Astrocyte (in vitro differentiated cells and primary cell): ENCODE results near the gene KANSL1L. TPM values are rescaled to one million over a fixed set of nuclear protein-coding genes. Genes with fewer than 3 reads are reported as not detected.

Source experiments
- DNase-seq: peaks from one replicate; pipeline ENCODE4 v3.0.0-alpha.2; 2010; ENCODE audit warnings: low read depth
- FAIRE-seq: peaks from 2 replicates; lab custom pipeline; 2011; peaks lifted over from hg19 to GRCh38; lab: Jason Lieb, UNC
- H2AFZ ChIP-seq: 2 replicates; pipeline ENCODE4 v1.6.0; 2012; ENCODE audit warnings: low read depth, low read length, inconsistent platforms
- H3K27ac ChIP-seq: 2 replicates; pipeline ENCODE4 v1.5.1; 2011; ENCODE audit warnings: low read depth, low read length, inconsistent platforms
- H3K27me3 ChIP-seq: 2 replicates; pipeline ENCODE4 v1.6.0; 2011; ENCODE audit warnings: low read length, inconsistent platforms; ENCODE audit not compliant: insufficient read depth
- H3K36me3 ChIP-seq: 2 replicates; pipeline ENCODE4 v1.5.1; 2011; ENCODE audit warnings: low read length, inconsistent platforms; ENCODE audit not compliant: insufficient read depth
- H3K4me1 ChIP-seq: 2 replicates; pipeline ENCODE4 v1.5.1; 2011; ENCODE audit warnings: low read length, inconsistent platforms; ENCODE audit not compliant: insufficient read depth
- H3K4me2 ChIP-seq: 2 replicates; pipeline ENCODE4 v1.6.0; 2012; ENCODE audit warnings: low read length, inconsistent platforms
- H3K4me3 ChIP-seq: 2 replicates; pipeline ENCODE4 v1.5.1; 2011; ENCODE audit warnings: low read depth, mild to moderate bottlenecking, low read length, inconsistent platforms; ENCODE audit not compliant: insufficient read depth
- H3K79me2 ChIP-seq: 2 replicates; pipeline ENCODE4 v1.6.0; 2012; ENCODE audit warnings: mild to moderate bottlenecking, low read length, inconsistent platforms; ENCODE audit not compliant: insufficient read depth
- H3K9ac ChIP-seq: 2 replicates; pipeline ENCODE4 v1.6.0; 2012; ENCODE audit warnings: mild to moderate bottlenecking, low read length, inconsistent platforms
- H3K9me3 ChIP-seq: 2 replicates; pipeline ENCODE4 v1.5.1; 2012; ENCODE audit warnings: low read depth, mild to moderate bottlenecking, low read length, inconsistent platforms; ENCODE audit not compliant: insufficient read depth
- H4K20me1 ChIP-seq: 2 replicates; pipeline ENCODE4 v1.6.0; 2012; ENCODE audit warnings: low read length, inconsistent platforms; ENCODE audit not compliant: insufficient read depth
- H3K27ac Mint-ChIP-seq: one replicate; pipeline ENCODE4 v1.8.0; 2021; ENCODE audit warnings: mild to moderate bottlenecking, mixed read lengths; ENCODE audit not compliant: unreplicated experiment
- H3K27me3 Mint-ChIP-seq: one replicate; pipeline ENCODE4 v1.8.0; 2021; ENCODE audit warnings: low read depth, mixed read lengths; ENCODE audit not compliant: unreplicated experiment
- H3K36me3 Mint-ChIP-seq: one replicate; pipeline ENCODE4 v1.8.0; 2021; ENCODE audit warnings: low read depth, mixed read lengths; ENCODE audit not compliant: unreplicated experiment
- H3K4me1 Mint-ChIP-seq: one replicate; pipeline ENCODE4 v1.8.0; 2021; ENCODE audit warnings: low read depth, mixed read lengths; ENCODE audit not compliant: unreplicated experiment
- H3K4me3 Mint-ChIP-seq: one replicate; pipeline ENCODE4 v1.8.0; 2021; ENCODE audit warnings: mild to moderate bottlenecking, moderate library complexity, mixed read lengths; ENCODE audit not compliant: unreplicated experiment
- H3K9me3 Mint-ChIP-seq: one replicate; pipeline ENCODE4 v1.8.0; 2021; ENCODE audit warnings: mild to moderate bottlenecking, mixed read lengths; ENCODE audit not compliant: unreplicated experiment
- EZH2 ChIP-seq: IDR thresholded peaks from 2 replicates; pipeline ENCODE4 v1.6.1; 2012; ENCODE audit warnings: mild to moderate bottlenecking, low read length, inconsistent platforms; ENCODE audit not compliant: insufficient read depth
- total RNA-seq: library from RNA; stranded (reverse); gene quantifications from 2 replicates; pipeline ENCODE4 v1.2.1, GENCODE V29; 2021
- TF ChIP-seq, protein P1 (sequence below): IDR thresholded peaks from 2 replicates; pipeline ENCODE4 v1.5.1; 2011; ENCODE audit warnings: low read depth, mild to moderate bottlenecking, inconsistent platforms, low read length, moderate library complexity; ENCODE audit not compliant: insufficient read depth

The KANSL1L gene
- total RNA-seq, 1 donor from 2014 or later, result 7.5 TPM

DNA sequence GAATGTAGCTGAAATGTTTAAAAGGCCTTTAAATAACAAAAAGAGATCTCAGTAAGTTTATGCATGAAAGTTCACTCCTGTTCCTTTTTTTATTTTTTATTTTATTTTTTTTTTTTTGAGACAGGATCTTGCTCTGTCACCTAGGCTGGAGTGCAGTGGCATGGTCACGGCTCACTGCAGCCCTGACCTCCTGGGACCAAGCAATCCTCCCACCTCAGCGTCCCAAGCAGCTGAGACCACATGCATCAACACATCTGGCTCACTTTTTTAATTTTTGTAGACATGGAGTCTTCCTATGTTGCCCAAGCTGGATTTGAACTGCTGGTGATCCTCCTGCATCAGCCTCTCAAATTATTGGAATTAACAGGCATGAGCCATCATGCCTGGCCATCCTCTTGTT lies 84.3 kb downstream of the KANSL1L start:
- H3K9me3 Mint-ChIP-seq, result no peaks in the 10 kb centered on the region
- H3K27ac Mint-ChIP-seq, result no peak overlapping the region
- Histone ChIP-seq H3K4me2 (no peak overlapping the region), H3K27me3 (no peaks in the 10 kb centered on the region), H3K9ac (no peak overlapping the region), H3K36me3 (no peaks in the 10 kb centered on the region), H3K4me1 (no peaks in the 10 kb centered on the region), H3K27ac (no peak overlapping the region), H3K9me3 (no peaks in the 10 kb centered on the region), H3K79me2 (no peaks in the 10 kb centered on the region), H3K4me3 (no peak overlapping the region), H2AFZ (no peak overlapping the region), H4K20me1 (no peaks in the 10 kb centered on the region)
- H3K27me3 Mint-ChIP-seq, result no peaks in the 10 kb centered on the region
- no peaks in the 10 kb centered on the region for H3K36me3 Mint-ChIP-seq
- TF ChIP-seq, protein P1, sequence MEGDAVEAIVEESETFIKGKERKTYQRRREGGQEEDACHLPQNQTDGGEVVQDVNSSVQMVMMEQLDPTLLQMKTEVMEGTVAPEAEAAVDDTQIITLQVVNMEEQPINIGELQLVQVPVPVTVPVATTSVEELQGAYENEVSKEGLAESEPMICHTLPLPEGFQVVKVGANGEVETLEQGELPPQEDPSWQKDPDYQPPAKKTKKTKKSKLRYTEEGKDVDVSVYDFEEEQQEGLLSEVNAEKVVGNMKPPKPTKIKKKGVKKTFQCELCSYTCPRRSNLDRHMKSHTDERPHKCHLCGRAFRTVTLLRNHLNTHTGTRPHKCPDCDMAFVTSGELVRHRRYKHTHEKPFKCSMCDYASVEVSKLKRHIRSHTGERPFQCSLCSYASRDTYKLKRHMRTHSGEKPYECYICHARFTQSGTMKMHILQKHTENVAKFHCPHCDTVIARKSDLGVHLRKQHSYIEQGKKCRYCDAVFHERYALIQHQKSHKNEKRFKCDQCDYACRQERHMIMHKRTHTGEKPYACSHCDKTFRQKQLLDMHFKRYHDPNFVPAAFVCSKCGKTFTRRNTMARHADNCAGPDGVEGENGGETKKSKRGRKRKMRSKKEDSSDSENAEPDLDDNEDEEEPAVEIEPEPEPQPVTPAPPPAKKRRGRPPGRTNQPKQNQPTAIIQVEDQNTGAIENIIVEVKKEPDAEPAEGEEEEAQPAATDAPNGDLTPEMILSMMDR, result no peak
- TF ChIP-seq EZH2, result no peak
- H3K4me1 Mint-ChIP-seq, result peaks cover 2% of the 10 kb centered on the region
- DNase-seq (no peak), FAIRE-seq (no peak)
- H3K4me3 Mint-ChIP-seq, result no peak overlapping the region

- DNase-seq, result peak; percentile 34
- H3K4me1 Mint-ChIP-seq, result peaks cover under 1% of the 10 kb centered on the region
Measured at GRCh38 chr2:210086292-210086691, 84.9 kb downstream of the KANSL1L start.

GRCh38 chr2:210072922-210073509 lies 98.2 kb downstream of the KANSL1L start:
- H3K27ac ChIP-seq, result no peak overlapping the region
- H3K27me3 ChIP-seq, result no peaks in the 10 kb centered on the region
- no peaks in the 10 kb centered on the region for H3K27me3 Mint-ChIP-seq
- H3K36me3 Mint-ChIP-seq, result peaks cover 2% of the 10 kb centered on the region
- H3K9me3 Mint-ChIP-seq, result no peaks in the 10 kb centered on the region
- no peak overlapping the region for H3K4me3 Mint-ChIP-seq
- TF ChIP-seq EZH2, result no peak
- TF ChIP-seq, protein P1, result peak; percentile 64
- H3K4me1 ChIP-seq, result no peaks in the 10 kb centered on the region
- H3K27ac Mint-ChIP-seq, result no peak overlapping the region
- H4K20me1 ChIP-seq, result no peaks in the 10 kb centered on the region
- no peak for FAIRE-seq
- H3K9me3 ChIP-seq, result no peaks in the 10 kb centered on the region
- H3K4me2 ChIP-seq, result peak overlapping the region; percentile 19
- DNase-seq, result peak; percentile 18
- H3K9ac ChIP-seq, result no peak overlapping the region
- H3K79me2 ChIP-seq, result no peaks in the 10 kb centered on the region
- H3K4me3 ChIP-seq, result no peak overlapping the region
- no peaks in the 10 kb centered on the region for H3K36me3 ChIP-seq
- peaks cover 6% of the 10 kb centered on the region for H3K4me1 Mint-ChIP-seq
- H2AFZ ChIP-seq, result no peak overlapping the region

More at GRCh38 chr2:210086292-210086691, 84.9 kb downstream of the KANSL1L start:
- Mint-ChIP-seq H3K36me3 (no peaks in the 10 kb centered on the region), H3K4me3 (no peak overlapping the region), H3K9me3 (no peaks in the 10 kb centered on the region), H3K27me3 (no peaks in the 10 kb centered on the region), H3K27ac (no peak overlapping the region)
- H3K36me3 ChIP-seq, result no peaks in the 10 kb centered on the region
- H3K79me2 ChIP-seq, result no peaks in the 10 kb centered on the region
- H3K4me3 ChIP-seq, result no peak overlapping the region
- H3K4me1 ChIP-seq, result no peaks in the 10 kb centered on the region
- H4K20me1 ChIP-seq, result no peaks in the 10 kb centered on the region
- no peak overlapping the region for H2AFZ ChIP-seq
- FAIRE-seq, result no peak
- H3K27ac ChIP-seq, result no peak overlapping the region
- H3K27me3 ChIP-seq, result no peaks in the 10 kb centered on the region
- no peaks in the 10 kb centered on the region for H3K9me3 ChIP-seq
- TF ChIP-seq EZH2, result no peak
- TF ChIP-seq, protein P1, result no peak
- H3K9ac ChIP-seq, result no peak overlapping the region
- no peak overlapping the region for H3K4me2 ChIP-seq
